WERI-Rb-1 (cell line): Measurements from ENCODE around the gene LTBP1.

Source experiments
- DNase-seq: peaks from one replicate; pipeline ENCODE4 v3.0.0-alpha.2; 2020
- H3K27ac ChIP-seq: fragments of 250-450 bp; sonication (Bioruptor Pico); 2 replicates; pipeline ENCODE4 v1.5.1; 2020; ENCODE audit warnings: mild to moderate bottlenecking, moderate library complexity
- H3K27me3 ChIP-seq: fragments of 250-450 bp; sonication (Bioruptor Pico); 2 replicates; pipeline ENCODE4 v1.5.1; 2021; ENCODE audit warnings: mild to moderate bottlenecking, low read depth, moderate library complexity; ENCODE audit not compliant: insufficient read depth, severe bottlenecking
- H3K36me3 ChIP-seq: fragments of 250-450 bp; sonication (Bioruptor Pico); 2 replicates; pipeline ENCODE4 v1.5.1; 2020; ENCODE audit warnings: mild to moderate bottlenecking, moderate library complexity
- H3K4me3 ChIP-seq: 2 replicates; pipeline ENCODE4 v1.5.1; 2011; ENCODE audit warnings: low read depth, mild to moderate bottlenecking, control low read depth, low read length
- H3K9me3 ChIP-seq: fragments of 250-450 bp; sonication (Bioruptor Pico); 2 replicates; pipeline ENCODE4 v1.5.1; 2021; ENCODE audit warnings: mild to moderate bottlenecking, moderate library complexity; ENCODE audit not compliant: severe bottlenecking
- TF ChIP-seq, protein P1 (sequence below): IDR thresholded peaks from 2 replicates; pipeline ENCODE4 v1.5.1; 2011; ENCODE audit warnings: low read depth, mild to moderate bottlenecking, control low read depth, inconsistent platforms, low read length

The LTBP1 gene

GRCh38 chr2:32952761-32953476 lies 6.2 kb downstream of the LTBP1 start:
- Histone ChIP-seq H3K27me3 (no peaks in the 10 kb centered on the region), H3K4me3 (no peak overlapping the region), H3K36me3 (no peaks in the 10 kb centered on the region), H3K27ac (no peak overlapping the region), H3K9me3 (no peaks in the 10 kb centered on the region)
- no peak for DNase-seq
- TF ChIP-seq, protein P1, sequence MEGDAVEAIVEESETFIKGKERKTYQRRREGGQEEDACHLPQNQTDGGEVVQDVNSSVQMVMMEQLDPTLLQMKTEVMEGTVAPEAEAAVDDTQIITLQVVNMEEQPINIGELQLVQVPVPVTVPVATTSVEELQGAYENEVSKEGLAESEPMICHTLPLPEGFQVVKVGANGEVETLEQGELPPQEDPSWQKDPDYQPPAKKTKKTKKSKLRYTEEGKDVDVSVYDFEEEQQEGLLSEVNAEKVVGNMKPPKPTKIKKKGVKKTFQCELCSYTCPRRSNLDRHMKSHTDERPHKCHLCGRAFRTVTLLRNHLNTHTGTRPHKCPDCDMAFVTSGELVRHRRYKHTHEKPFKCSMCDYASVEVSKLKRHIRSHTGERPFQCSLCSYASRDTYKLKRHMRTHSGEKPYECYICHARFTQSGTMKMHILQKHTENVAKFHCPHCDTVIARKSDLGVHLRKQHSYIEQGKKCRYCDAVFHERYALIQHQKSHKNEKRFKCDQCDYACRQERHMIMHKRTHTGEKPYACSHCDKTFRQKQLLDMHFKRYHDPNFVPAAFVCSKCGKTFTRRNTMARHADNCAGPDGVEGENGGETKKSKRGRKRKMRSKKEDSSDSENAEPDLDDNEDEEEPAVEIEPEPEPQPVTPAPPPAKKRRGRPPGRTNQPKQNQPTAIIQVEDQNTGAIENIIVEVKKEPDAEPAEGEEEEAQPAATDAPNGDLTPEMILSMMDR, result no peak

GRCh38 chr2:32954206-32954605 lies 7.5 kb downstream of the LTBP1 start:
- Histone ChIP-seq H3K9me3 (no peaks in the 10 kb centered on the region), H3K27me3 (no peaks in the 10 kb centered on the region), H3K36me3 (no peaks in the 10 kb centered on the region), H3K4me3 (no peak overlapping the region), H3K27ac (no peak overlapping the region)
- no peak for DNase-seq
- TF ChIP-seq, protein P1, result no peak

DNA sequence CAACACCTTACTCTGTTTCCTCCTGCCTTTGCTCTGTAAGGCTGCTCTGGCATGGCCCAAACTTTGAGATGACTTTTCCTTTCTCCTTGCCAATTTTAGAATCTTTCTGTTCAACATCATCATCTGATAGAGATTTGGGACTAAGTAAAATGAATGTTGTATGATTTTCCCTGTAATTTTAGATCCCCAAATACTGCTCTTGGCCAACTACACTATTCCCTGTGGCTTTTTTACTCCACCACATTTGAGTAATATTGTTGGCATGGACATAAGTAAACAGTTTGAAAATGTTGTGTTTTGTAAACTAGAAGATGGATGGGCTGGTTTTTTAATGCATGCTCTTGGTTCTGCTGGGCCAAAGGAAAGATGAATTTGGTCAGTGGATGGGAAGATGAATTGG lies 12.1 kb downstream of the LTBP1 start:
- H3K36me3 ChIP-seq, result no peaks in the 10 kb centered on the region
- H3K4me3 ChIP-seq, result no peak overlapping the region
- no peaks in the 10 kb centered on the region for H3K27me3 ChIP-seq
- no peak overlapping the region for H3K27ac ChIP-seq
- TF ChIP-seq, protein P1, result no peak
- DNase-seq, result no peak
- H3K9me3 ChIP-seq, result no peaks in the 10 kb centered on the region

DNA sequence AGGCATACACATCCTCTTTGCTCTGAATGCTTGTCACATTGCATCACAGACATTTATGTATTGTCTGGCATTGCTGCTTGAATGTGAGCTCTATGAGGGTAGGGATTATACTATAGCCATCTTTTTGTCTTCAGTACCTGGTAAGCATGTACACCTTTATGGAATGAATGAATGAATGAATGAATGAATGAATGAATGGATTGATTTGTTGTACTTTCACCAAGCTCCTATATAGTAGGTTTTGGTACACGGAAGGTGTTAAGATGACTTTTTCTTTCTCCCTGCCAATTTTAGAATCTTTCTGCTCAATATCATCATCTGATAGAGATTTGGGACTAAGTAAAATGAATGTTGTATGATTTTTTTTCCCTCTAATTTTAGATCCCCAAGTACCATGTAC lies 13.5 kb downstream of the LTBP1 start:
- no peaks in the 10 kb centered on the region for H3K36me3 ChIP-seq
- no peak overlapping the region for H3K27ac ChIP-seq
- TF ChIP-seq, protein P1, result no peak
- H3K9me3 ChIP-seq, result no peaks in the 10 kb centered on the region
- DNase-seq, result no peak
- H3K4me3 ChIP-seq, result no peak overlapping the region
- H3K27me3 ChIP-seq, result no peaks in the 10 kb centered on the region

GRCh38 chr2:32960647-32961403 lies 14.1 kb downstream of the LTBP1 start:
- TF ChIP-seq, protein P1, result no peak
- Histone ChIP-seq H3K4me3 (no peak overlapping the region), H3K27ac (no peak overlapping the region), H3K36me3 (no peaks in the 10 kb centered on the region), H3K27me3 (no peaks in the 10 kb centered on the region), H3K9me3 (no peaks in the 10 kb centered on the region)
- no peak for DNase-seq
